Stimulated activated CD4-positive, alpha-beta T cell treated with anti-CD3 and anti-CD28 coated beads, TNF-alpha, amount 100 ng/mL, for 24 hours (primary cell): ENCODE results near the gene FCHSD2.
"Not testable (repeated sequence)": the region's sequence is repeated elsewhere in the genome, so short reads cannot be mapped to it uniquely, and the experiment has no call there.

Source experiments
- DNase-seq, 3 experiments: peaks; one replicate each; pipeline ENCODE4 v3.0.0-alpha.2; 2020; ENCODE audit warnings: low read depth in 3 of 3

FCHSD2 gene

DNA sequence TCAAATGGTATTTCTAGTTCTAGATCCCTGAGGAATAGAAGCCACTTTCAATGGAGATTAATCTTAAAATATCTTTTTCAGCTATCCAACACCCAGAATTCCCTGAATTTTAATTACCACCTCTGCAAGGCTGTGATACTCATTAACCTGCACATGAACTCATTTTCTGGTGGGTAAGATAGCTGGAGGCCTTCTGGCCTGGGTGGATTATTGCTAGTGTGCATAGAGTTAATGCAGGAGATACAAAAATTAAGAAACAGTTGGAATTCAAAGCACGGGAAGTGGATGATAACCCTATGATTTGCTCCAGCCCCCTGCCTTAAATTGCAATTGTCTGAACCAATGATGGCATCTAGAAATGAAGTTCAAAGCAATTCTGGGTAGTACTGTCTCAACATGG is 212.9 kb downstream of the FCHSD2 start:
- DNase-seq: no peak

GRCh38 chr11:72927380-72927779 is 214.7 kb downstream of the FCHSD2 start:
- no peak for DNase-seq

- DNase-seq: no peak
These were observed 216.0 kb downstream of the FCHSD2 start for GRCh38 chr11:72926076-72926475.

GRCh38 chr11:72925656-72926055 is 216.5 kb downstream of the FCHSD2 start:
- no peak for DNase-seq

GRCh38 chr11:72924568-72925190 is 217.4 kb downstream of the FCHSD2 start:
- no peak for DNase-seq

DNA sequence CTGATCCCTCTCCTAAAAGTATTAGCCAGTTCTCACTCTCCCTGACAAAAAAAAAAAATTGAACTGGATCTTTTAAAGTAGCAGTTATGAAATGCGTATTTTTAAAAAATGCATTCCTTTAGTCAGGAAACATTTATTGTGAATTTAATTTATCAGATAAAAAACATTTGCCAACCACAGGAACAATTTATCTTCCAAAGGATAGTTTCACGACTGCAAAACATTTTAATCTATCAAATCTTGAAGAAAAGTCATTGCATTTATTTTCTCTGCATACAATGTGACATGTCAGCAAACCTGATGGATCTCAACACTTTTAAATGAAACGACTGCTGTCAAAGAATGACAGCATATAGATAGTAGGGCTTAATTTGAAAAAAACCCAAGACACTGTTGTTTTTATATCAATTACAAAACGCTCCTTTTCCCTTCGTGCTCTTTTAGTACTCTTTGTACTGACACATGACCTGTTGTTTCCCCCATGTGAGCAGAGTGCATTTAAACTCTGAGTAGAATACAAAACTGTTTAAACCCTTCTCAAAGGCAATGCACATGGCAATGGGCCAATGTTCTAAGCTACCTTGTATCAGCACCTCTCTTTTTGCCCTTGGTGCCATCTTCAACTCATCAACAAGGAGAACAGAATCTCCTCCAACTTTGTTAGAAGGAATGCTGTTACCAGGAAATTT is 220.9 kb downstream of the FCHSD2 start:
- no peak for DNase-seq

DNA sequence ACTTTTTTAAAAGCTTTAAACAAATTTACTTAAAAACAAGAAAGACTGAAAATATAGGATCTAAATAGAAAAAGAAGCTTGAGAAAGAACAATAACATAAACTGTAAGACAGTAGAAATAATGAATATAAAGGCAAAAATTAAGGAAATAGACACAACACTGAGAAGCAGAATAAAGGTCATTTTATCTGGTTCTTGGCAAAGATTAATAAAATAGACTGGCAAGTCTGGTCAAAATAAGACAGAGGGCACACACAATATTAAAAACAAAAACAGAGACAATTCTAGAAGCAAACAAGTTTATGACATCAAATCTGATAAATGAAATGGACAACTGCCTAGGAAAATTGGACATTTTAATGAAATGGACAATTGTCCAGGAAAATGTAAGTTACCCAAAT is 222.1 kb downstream of the FCHSD2 start:
- no peak for DNase-seq

GRCh38 chr11:72918851-72919250 is 223.3 kb downstream of the FCHSD2 start:
- DNase-seq: no peak

DNA sequence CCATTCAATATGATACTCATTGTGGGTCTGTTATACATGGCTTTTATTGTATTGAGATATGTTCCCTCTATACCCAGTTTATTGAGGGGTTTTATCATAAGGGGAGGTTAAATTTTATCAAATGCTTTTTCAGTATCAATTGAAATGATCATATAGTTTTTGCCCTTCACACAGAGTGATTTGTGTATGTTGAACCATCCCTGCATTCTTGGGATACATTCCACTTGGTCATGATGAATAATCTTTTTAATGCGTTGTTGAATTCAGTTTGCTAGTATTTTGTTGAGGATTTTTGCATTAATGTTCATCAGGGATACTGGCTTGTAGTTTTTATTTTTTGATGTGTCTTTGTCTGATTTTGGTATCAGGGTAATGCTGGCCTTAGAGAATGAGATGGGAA is 229.9 kb downstream of the FCHSD2 start:
- no peak for DNase-seq

DNA sequence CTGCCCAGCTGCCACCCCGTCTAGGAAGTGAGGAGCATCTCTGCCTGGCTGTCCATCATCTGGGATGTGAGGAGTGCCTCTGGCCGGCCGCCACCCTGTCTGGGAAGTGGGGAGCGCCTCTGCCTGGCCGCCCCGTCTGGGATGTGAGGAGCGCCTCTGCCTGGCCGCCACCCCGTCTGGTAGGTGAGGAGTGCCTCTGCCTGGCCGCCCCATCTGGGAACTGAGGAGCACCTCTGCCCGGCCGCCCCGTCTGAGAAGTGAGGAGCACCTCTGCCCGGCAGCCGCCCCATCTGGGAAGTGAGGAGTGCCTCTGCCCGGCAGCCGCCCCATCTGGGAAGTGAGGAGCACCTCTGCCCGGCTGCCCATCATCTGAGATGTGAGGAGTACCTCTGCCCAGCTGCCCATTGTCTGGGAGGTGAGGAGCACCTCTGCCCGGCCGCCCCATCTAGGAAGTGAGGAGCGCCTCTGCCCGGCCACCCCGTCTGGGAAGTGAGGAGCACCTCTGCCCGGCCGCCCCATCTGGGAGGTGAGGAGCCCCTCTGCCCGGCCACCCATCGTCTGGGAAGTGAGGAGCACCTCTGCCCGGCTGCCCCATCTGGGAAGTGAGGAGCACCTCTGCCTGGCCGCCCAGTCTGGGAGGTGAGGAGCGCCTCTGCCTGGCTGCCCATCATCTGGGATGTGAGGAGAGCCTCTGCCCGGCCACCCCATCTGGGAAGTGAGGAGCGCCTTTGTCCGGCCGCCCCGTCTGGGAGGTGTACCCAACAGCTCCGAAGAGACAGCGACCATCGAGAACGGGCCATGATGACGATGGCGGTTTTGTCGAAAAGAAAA is 232.3 kb downstream of the FCHSD2 start:
- not testable (repeated sequence) for DNase-seq

DNA sequence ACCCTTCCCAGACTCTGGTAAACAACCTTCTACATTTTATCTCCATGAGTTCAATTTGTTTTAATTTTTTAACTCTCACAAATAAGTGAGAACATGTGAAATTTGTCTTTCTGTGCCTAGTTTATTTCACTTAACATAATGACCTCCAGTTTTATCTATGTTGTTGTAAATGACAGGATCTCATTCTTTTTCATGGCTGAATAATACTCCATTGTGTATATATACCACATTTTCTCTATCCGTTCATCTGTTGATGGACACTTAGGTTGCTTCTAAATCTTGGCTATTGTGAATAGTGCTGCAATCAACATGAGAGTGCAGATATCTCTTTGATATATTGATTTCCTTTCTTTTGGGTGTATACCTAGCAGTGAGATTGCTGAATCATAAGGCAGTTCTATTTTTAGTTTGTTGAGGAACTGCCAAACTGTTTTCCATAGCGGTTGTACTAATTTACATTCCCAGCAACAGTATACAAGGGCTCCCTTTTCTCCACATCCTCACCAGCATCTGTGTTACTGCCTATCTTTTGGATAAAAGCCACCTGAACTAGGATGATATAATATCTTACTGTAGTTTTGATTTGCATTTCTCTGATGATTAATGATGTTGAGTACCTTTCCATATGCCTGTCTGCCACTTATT is 234.0 kb downstream of the FCHSD2 start:
- DNase-seq: no peak

DNA sequence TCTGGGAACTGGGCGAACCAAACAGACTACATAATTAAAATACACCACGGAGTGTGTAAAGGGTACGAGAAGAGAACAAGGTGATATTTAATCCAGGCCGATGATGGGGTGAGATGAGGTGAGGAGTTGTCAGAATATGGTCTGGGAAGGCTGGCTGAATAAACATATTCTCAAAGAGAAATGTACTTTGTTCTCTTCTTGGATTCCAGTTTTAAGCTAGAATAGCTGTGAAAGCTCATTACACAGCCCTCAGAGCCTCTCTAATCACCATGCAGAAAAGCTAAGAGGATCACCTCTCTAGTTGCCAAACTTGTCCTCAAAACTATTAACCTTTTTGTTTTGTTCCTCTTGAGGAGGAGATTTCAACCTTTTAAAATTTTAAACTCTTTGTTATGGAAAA is 238.1 kb downstream of the FCHSD2 start:
- no peak for DNase-seq

DNA sequence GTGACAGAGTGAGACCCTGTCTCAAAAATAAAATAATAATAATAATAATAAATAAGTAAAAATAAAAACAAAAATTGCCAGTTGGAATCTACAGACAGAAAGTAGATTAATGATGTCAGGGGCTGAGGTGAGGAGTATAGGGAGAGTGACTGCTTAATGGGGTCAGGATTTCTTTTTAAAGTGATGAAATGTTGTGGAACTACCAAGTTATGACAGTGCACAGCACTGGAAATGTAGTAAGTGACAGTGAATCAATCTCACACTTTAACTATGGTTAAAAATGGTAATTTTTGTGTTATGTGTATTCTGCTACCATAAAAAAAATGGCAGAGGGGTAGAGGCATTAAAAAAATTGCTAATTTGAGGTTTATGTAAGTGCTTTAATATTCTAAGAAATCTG is 240.7 kb downstream of the FCHSD2 start:
- DNase-seq: no peak

GRCh38 chr11:72900013-72900412 is 242.1 kb downstream of the FCHSD2 start:
- DNase-seq: no peak

DNA sequence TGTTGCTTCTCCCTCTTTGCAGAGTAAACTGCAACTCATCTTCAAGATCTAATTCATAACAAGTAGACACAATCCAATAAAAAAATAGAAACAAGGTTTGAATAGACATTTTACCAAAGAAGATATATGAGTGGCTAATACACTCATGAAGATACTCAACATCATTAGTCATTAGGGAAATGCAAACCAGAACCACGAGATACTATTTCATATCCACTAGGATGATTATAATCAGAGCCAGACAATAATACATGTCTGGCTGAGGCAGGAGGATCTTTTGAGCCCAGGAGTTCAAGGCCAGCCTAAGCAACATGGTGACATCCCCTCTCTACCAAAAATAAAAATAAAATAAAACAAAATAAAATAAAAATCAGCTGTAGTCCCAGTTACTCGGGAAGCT is 242.9 kb downstream of the FCHSD2 start:
- no peak for DNase-seq

DNA sequence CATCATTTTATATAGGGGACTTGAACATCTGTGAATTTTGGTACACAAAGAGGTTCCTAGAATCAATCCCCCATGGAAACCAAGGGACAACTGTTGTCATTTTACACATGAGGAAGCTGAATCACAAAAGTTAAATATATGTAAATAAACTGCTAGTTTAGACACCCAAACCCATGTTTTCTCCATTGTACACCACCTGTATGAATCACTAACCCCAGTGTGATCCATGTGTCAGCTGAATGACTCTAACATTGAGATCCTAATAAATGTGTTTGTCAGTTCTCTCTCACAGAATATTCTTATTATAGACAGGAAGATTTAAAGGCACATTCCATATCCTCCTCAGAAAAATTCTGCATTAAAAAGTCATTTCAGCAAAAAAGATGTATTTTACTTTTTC is 244.6 kb downstream of the FCHSD2 start:
- no peak for DNase-seq

GRCh38 chr11:72896431-72896830 is 245.7 kb downstream of the FCHSD2 start:
- DNase-seq: no peak

DNA sequence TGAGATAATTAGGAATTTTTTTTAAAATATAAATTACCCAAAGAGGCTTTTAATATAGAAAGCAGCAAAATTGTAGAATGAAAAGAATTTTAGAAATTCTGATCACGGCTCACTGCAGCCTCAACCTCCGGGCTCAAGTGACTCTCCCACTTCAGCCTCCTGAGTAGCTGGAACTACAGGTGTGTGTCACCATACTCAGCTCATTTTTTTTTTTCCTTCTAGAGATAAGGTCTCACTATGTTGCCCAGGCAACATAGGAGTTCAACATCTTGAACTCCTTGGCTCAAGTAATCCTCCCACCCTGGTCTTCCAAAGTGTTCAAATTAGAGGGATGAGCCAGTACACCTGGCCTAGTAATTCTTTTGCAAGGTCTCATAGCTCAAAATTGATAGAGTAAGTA is 251.2 kb downstream of the FCHSD2 start:
- no peak for DNase-seq

- DNase-seq: no peak
These were observed 255.5 kb downstream of the FCHSD2 start for GRCh38 chr11:72886619-72887018.

- no peak for DNase-seq
These were observed 256.1 kb downstream of the FCHSD2 start for GRCh38 chr11:72885749-72886609.

GRCh38 chr11:72876147-72876546 is 266.0 kb downstream of the FCHSD2 start:
- no peak for DNase-seq
